HUES6 (cell line): Measurements from ENCODE around the gene SORBS2.
"Not testable (repeated sequence)": the region's sequence is repeated elsewhere in the genome, so short reads cannot be mapped to it uniquely, and the experiment has no call there.

ENCODE experiments used
- H3K27ac ChIP-seq: 2 replicates; pipeline ENCODE4 v1.7.0; 2013; ENCODE audit warnings: low read depth, mild to moderate bottlenecking, low read length, inconsistent platforms
- H3K27me3 ChIP-seq: 2 replicates; pipeline ENCODE4 v1.6.1; 2013; ENCODE audit warnings: low read length; ENCODE audit not compliant: control insufficient read depth, insufficient read depth
- H3K36me3 ChIP-seq: 2 replicates; pipeline ENCODE4 v1.6.1; 2013; ENCODE audit warnings: low read length; ENCODE audit not compliant: control insufficient read depth, insufficient read depth
- H3K4me1 ChIP-seq: 2 replicates; pipeline ENCODE4 v1.6.1; 2013; ENCODE audit warnings: low read length; ENCODE audit not compliant: control insufficient read depth, insufficient read depth
- H3K4me3 ChIP-seq: 2 replicates; pipeline ENCODE4 v1.5.1; 2013; ENCODE audit warnings: low read depth, low read length
- H3K9ac ChIP-seq: one replicate; pipeline ENCODE4 v1.6.1; 2013; ENCODE audit warnings: mild to moderate bottlenecking, low read length
- H3K9me3 ChIP-seq: 2 replicates; pipeline ENCODE4 v1.6.1; 2013; ENCODE audit warnings: low read depth, low read length; ENCODE audit not compliant: control insufficient read depth, insufficient read depth

Gene SORBS2

GRCh38 chr4:185718578-185719499 is 93.2 kb downstream of the SORBS2 start:
- no peak overlapping the region for H3K4me3 ChIP-seq
- H3K27me3 ChIP-seq: no peaks in the 10 kb centered on the region
- no peak overlapping the region for H3K9ac ChIP-seq
- H3K4me1 ChIP-seq: no peaks in the 10 kb centered on the region
- no peaks in the 10 kb centered on the region for H3K36me3 ChIP-seq
- no peak overlapping the region for H3K27ac ChIP-seq
- no peaks in the 10 kb centered on the region for H3K9me3 ChIP-seq

- Histone ChIP-seq H3K4me1 (0 out of 2 replicates have a peak, but pooled peaks cover 2% of the 10 kb centered on the region), H3K9me3 (no peaks in the 10 kb centered on the region), H3K36me3 (no peaks in the 10 kb centered on the region), H3K9ac (no peak overlapping the region), H3K27ac (no peak overlapping the region), H3K27me3 (no peaks in the 10 kb centered on the region), H3K4me3 (no peak overlapping the region)
These were observed 94.6 kb downstream of the SORBS2 start for GRCh38 chr4:185717377-185717741.

GRCh38 chr4:185716577-185717376 is 95.2 kb downstream of the SORBS2 start:
- Histone ChIP-seq H3K9ac (no peak overlapping the region), H3K36me3 (no peaks in the 10 kb centered on the region), H3K4me3 (no peak overlapping the region), H3K27ac (no peak overlapping the region), H3K27me3 (no peaks in the 10 kb centered on the region), H3K4me1 (0 out of 2 replicates have a peak, but pooled peaks cover 2% of the 10 kb centered on the region), H3K9me3 (no peaks in the 10 kb centered on the region)

- H3K27ac ChIP-seq: no peak overlapping the region
- no peak overlapping the region for H3K9ac ChIP-seq
- H3K27me3 ChIP-seq: no peaks in the 10 kb centered on the region
- no peak overlapping the region for H3K4me3 ChIP-seq
- H3K36me3 ChIP-seq: no peaks in the 10 kb centered on the region
- H3K4me1 ChIP-seq: 0 out of 2 replicates have a peak, but pooled peaks cover 2% of the 10 kb centered on the region
- H3K9me3 ChIP-seq: no peaks in the 10 kb centered on the region
These were observed 95.8 kb downstream of the SORBS2 start for GRCh38 chr4:185716141-185716551.

- H3K27me3 ChIP-seq, H3K9me3 ChIP-seq, H3K36me3 ChIP-seq, H3K9ac ChIP-seq, H3K27ac ChIP-seq, H3K4me1 ChIP-seq, H3K4me3 ChIP-seq: not testable (repeated sequence)
These were observed 97.5 kb downstream of the SORBS2 start for GRCh38 chr4:185714524-185714923.

- 0 out of 2 replicates have a peak, but pooled peaks cover 2% of the 10 kb centered on the region for H3K4me1 ChIP-seq
- H3K36me3 ChIP-seq: no peaks in the 10 kb centered on the region
- no peak overlapping the region for H3K27ac ChIP-seq
- H3K9ac ChIP-seq: no peak overlapping the region
- no peak overlapping the region for H3K4me3 ChIP-seq
- H3K27me3 ChIP-seq: no peaks in the 10 kb centered on the region
- no peaks in the 10 kb centered on the region for H3K9me3 ChIP-seq
These were observed 98.3 kb downstream of the SORBS2 start for GRCh38 chr4:185713731-185714130.

GRCh38 chr4:185713272-185713671 is 98.7 kb downstream of the SORBS2 start:
- H3K27ac ChIP-seq: no peak overlapping the region
- no peak overlapping the region for H3K4me3 ChIP-seq
- H3K4me1 ChIP-seq: 0 out of 2 replicates have a peak, but pooled peaks cover 2% of the 10 kb centered on the region
- no peaks in the 10 kb centered on the region for H3K9me3 ChIP-seq
- H3K36me3 ChIP-seq: no peaks in the 10 kb centered on the region
- no peaks in the 10 kb centered on the region for H3K27me3 ChIP-seq
- no peak overlapping the region for H3K9ac ChIP-seq

GRCh38 chr4:185712350-185713024 is 99.5 kb downstream of the SORBS2 start:
- 0 out of 2 replicates have a peak, but pooled peaks cover 2% of the 10 kb centered on the region for H3K4me1 ChIP-seq
- no peaks in the 10 kb centered on the region for H3K27me3 ChIP-seq
- no peak overlapping the region for H3K4me3 ChIP-seq
- H3K27ac ChIP-seq: no peak overlapping the region
- no peak overlapping the region for H3K9ac ChIP-seq
- no peaks in the 10 kb centered on the region for H3K36me3 ChIP-seq
- H3K9me3 ChIP-seq: no peaks in the 10 kb centered on the region

- no peaks in the 10 kb centered on the region for H3K27me3 ChIP-seq
- no peak overlapping the region for H3K4me3 ChIP-seq
- no peak overlapping the region for H3K9ac ChIP-seq
- H3K36me3 ChIP-seq: no peaks in the 10 kb centered on the region
- 0 out of 2 replicates have a peak, but pooled peaks cover 2% of the 10 kb centered on the region for H3K4me1 ChIP-seq
- H3K9me3 ChIP-seq: no peaks in the 10 kb centered on the region
- no peak overlapping the region for H3K27ac ChIP-seq
These were observed 100.3 kb downstream of the SORBS2 start for GRCh38 chr4:185711726-185712125.

GRCh38 chr4:185710487-185710995 is 101.5 kb downstream of the SORBS2 start:
- H3K27me3 ChIP-seq: no peaks in the 10 kb centered on the region
- H3K36me3 ChIP-seq: no peaks in the 10 kb centered on the region
- H3K9me3 ChIP-seq: peaks cover 8% of the 10 kb centered on the region
- H3K4me1 ChIP-seq: 0 out of 2 replicates have a peak, but pooled peaks cover 2% of the 10 kb centered on the region
- no peak overlapping the region for H3K9ac ChIP-seq
- H3K4me3 ChIP-seq: no peak overlapping the region
- no peak overlapping the region for H3K27ac ChIP-seq
